HG03196 (cell line): ENCODE data around the gene ATOSB.

ENCODE experiments used
- ATAC-seq: cut with Tn5 transposase; IDR thresholded peaks from one replicate; pipeline ENCODE4 v1.9.1; 2021; ENCODE audit not compliant: unreplicated experiment

Gene ATOSB

GRCh38 chr9:35114113-35114839, 1.4 kb downstream of the ATOSB start:
- ATAC-seq = no peak

- no peak for ATAC-seq
Measured at GRCh38 chr9:35112257-35113020, 3.2 kb downstream of the ATOSB start.

- peak; percentile 60 for ATAC-seq
Measured at GRCh38 chr9:35111001-35111933, 4.4 kb downstream of the ATOSB start.

- no peak for ATAC-seq
Measured at GRCh38 chr9:35110327-35110761, 5.3 kb downstream of the ATOSB start.

GRCh38 chr9:35108946-35109575, 6.6 kb downstream of the ATOSB start:
- no peak for ATAC-seq

GRCh38 chr9:35108461-35108860, 7.2 kb downstream of the ATOSB start:
- ATAC-seq = no peak

- no peak for ATAC-seq
Measured at GRCh38 chr9:35107297-35108290, 8.1 kb downstream of the ATOSB start.

- no peak for ATAC-seq
Measured at GRCh38 chr9:35106343-35106730, 9.3 kb downstream of the ATOSB start.

GRCh38 chr9:35105571-35106342, 9.9 kb downstream of the ATOSB start:
- no peak for ATAC-seq

GRCh38 chr9:35105126-35105525, 10.5 kb downstream of the ATOSB start:
- no peak for ATAC-seq

GRCh38 chr9:35104586-35104985, 11.1 kb downstream of the ATOSB start:
- ATAC-seq = no peak

- no peak for ATAC-seq
Measured at GRCh38 chr9:35103660-35104191, 11.9 kb downstream of the ATOSB start.

GRCh38 chr9:35102769-35103659, 12.6 kb downstream of the ATOSB start, which contains the start of gene STOML2:
Gene STOML2 (minus strand): TSS chr9:35103131. CDS start chr9:35103094, 37 bp downstream.
- ATAC-seq = peak; percentile 93

- no peak for ATAC-seq
Measured at GRCh38 chr9:35102465-35102768, 13.2 kb downstream of the ATOSB start.

GRCh38 chr9:35097573-35097972, 18.1 kb downstream of the ATOSB start:
- ATAC-seq = no peak

GRCh38 chr9:35096035-35096849, 19.4 kb downstream of the ATOSB start, which contains the start of gene PIGO:
Gene PIGO (minus strand): TSS chr9:35096591. CDS start chr9:35095565, 1,026 bp downstream.
- ATAC-seq = peak; percentile 84

- no peak for ATAC-seq
Measured at GRCh38 chr9:35091536-35091935, 24.1 kb downstream of the ATOSB start.
